A204.1 (cell line): ENCODE data around the gene YWHAH.

Source experiments
- FAIRE-seq: peaks from 2 replicates; lab custom pipeline; 2012; peaks lifted over from hg19 to GRCh38; lab: Jason Lieb, UNC

YWHAH gene

DNA sequence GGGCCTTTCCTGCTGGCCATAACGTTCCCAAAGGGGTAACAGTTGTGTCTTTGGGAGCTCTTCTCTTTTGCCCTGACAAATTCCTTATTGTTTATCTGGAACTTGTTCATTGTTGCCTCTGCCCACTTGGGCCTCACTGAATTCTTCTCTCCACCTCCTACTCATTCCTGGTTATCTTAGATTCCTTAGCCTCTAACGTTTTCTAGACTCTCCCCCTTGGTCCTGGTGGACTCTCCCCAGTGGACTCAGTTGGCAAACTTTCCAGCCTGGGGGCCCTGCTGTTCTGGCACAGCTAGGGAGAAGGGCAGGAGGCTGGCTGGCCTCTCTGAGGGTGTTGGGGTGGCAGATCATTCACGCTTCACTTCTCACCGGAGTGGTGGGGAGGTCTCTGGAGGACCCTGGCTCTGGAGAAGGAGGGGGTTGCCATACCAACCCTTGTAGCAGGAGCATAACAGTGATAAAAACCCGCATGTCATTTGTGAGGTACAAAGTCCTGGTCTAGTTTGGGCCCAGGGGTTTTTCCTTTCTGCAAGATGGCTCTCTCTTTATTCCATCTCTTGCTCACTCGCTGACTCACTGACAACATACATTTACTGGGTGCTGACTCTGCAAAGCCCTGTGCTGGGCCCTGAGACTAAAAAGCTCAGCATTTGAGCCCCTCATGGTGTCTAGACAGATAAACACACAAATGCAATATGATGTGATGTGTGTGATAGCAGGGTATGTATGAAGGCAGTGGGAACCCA lies 39.7 kb downstream of the YWHAH start:
- FAIRE-seq, result no peak

GRCh38 chr22:31987218-31987617 lies 42.9 kb downstream of the YWHAH start:
- no peak for FAIRE-seq

DNA sequence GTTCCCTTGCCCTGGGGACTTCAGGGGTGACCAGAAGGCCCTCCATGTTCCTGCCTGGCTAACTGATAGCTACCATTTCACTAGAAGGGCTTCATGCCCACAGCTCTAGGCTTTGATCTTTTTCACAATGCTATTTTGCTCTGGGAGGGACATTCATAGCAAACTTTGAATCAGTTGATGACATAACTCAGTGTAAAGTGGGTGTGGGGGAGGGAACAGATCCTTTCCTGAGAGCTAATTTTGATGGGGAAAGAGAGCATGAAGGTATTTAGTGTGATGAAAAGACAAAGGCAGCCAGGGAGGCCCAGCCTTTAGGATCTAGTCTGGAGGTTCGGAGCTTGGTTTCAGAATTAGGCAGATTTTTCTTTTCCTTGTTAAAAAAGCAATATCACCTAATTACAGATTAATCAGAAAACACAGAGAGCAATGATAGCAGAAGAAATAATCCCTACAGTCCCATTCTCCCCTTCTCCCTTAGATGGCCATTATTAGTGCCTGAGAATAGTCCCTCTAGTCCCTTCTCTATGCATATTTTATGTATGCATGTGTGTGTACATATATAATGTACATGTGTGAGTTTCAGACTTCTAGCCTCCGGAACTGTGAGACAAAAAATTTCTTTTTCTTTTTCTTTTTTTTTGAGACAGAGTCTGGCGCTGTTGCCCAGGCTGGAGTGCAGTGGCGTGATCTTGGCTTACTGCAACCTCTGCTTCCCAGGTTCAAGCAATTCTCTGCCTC lies 46.9 kb downstream of the YWHAH start:
- FAIRE-seq, result no peak

GRCh38 chr22:31995046-31995445 lies 50.7 kb downstream of the YWHAH start:
- no peak for FAIRE-seq

- FAIRE-seq, result no peak
Observed at GRCh38 chr22:31995807-31996206, 51.5 kb downstream of the YWHAH start.

- no peak for FAIRE-seq
Observed at GRCh38 chr22:31998784-31999385, 54.5 kb downstream of the YWHAH start.

DNA sequence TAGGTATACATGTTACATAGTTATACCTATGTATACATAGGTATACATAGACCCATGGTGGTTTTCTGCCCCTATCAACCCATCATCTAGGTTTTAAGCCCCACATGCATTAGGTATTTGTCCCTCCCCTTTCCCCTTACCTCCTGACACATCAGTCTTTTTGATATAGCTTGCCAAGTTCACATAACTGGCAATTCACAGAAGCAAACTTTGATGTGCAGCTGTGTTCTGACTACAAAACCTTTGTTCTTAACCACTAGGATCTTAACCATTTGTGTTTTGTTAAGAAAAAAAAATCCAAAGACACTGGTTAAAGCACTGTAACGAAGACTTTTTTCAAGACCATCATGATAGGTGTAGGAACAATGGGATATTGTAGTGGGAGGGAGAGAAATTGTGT lies 55.8 kb downstream of the YWHAH start:
- no peak for FAIRE-seq

DNA sequence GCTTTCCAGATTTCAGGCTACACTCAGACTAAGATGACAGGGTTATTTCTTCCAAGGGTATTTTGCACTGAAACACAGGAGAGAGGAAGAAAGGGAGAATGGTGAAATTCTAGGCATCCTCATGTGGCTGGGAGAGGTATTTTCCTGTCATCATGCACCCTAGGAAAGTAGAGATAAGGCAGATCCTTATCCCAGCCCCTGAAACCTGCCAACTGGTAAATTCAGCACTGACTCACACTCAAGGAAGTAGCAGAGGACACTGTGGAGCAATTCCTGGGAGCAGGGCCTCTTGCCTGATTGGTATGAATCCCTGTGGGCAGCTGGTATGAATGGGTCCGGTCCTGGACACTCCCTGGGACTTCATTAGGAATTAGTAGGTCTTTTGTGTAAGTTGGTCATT lies 61.1 kb downstream of the YWHAH start:
- no peak for FAIRE-seq
